Activated CD4-positive, alpha-beta T cell treated with anti-CD3 and anti-CD28 coated beads, Interleukin-2, amount 50 U/mL, for 48 hours (primary cell): Measurements from ENCODE around the gene ABLIM2.

ENCODE experiments used
- DNase-seq, 2 experiments: peaks; one replicate each; pipeline ENCODE4 v3.0.0-alpha.2; 2020

The ABLIM2 gene

DNA sequence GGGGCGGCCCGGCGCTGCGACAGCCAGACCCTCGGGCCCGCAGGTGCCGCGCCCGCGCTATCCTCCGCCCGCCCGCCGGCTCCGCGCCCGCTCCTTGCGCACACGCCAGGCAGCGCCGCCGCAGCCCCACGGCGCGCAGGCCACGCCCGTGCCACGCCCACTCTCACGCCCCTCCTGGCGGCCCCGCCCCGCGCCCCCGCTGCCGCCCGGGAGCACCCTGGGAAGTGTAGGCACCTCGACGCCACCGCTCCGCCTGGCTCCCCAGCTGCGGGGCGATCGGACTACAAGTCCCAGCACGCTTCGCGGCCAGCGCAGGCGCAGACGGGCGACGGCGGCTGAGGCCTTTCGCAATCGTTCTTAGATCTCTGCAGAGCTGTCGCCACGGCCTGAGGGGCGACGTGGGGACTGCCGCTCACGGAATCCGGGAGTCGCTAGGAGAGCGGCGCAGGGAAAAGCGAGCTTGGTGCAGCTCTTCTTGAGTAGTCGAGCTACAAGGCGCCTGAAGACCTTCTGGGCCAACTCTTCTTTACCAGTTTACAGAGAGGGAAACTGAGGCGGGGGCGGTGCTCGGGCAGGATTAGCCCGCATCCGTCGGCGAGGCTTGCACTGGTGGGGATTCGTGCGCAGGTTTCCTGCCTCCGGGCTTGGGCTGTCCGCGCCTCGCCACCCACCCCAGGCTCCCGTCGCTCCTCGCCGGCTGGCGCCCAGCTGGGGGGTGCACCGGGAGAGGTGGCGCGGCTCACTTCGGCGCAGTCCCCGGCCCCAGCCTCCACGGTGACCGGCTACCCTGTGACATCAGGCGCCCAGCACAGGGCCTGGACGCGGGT is at the start of gene ABLIM2:
Gene ABLIM2 (minus strand): TSS at position 104 of the 827 bp plus-strand sequence. CDS start 124 bp downstream, outside the sequence.
- peak; percentile 98 for DNase-seq

- DNase-seq: no peak
Observed at GRCh38 chr4:8207314-8207713, 48.7 kb upstream of the ABLIM2 start.

- DNase-seq: no peak
Observed at GRCh38 chr4:8205749-8206611, 47.4 kb upstream of the ABLIM2 start.

DNA sequence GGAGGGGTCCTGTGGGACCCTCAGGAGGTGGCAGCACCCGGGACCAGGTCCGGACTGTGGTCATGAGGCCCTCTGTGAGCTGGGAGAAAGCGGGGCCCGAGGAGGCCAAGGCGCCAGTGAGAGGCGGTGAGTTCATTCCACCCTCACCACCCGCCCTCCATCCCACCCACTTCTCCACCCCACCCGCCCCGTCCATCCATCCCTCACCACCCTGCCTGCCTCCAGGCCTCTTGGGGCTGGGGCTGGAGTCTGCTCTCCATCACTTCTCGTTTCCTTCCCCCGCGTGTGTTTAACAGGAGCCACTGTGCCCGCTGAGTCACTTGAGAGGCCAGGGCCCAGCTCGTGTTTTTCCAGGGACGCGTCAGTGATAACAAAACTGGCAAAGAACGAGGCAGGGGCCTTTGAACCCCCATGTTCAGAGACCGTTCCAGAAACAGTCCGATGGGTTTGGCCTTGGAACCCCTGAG is 46.7 kb upstream of the ABLIM2 start:
- no peak for DNase-seq

- DNase-seq: no peak
Observed at GRCh38 chr4:8204576-8205227, 46.1 kb upstream of the ABLIM2 start.

DNA sequence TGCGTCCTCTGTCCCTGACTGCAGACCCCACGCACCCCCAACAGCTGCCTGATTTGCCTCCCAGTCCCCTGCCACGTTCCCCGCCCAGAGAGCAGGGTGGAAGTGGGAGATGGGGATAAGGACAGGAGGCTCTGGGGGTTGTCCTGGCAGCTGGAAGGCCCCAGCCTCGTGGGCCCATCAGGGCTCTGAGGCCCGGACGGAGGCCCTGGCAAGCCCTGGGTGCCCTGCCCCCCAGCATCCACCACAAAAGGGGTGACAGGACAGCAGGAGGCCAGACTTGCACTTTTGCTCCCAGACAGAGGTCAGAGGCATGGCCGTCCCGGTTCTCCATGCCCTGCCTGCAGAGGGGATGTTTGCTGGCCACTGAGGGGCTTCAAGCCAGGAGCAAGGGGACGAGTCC is 45.2 kb upstream of the ABLIM2 start:
- DNase-seq: no peak

- DNase-seq: no peak
Observed at GRCh38 chr4:8203052-8203401, 44.4 kb upstream of the ABLIM2 start.

DNA sequence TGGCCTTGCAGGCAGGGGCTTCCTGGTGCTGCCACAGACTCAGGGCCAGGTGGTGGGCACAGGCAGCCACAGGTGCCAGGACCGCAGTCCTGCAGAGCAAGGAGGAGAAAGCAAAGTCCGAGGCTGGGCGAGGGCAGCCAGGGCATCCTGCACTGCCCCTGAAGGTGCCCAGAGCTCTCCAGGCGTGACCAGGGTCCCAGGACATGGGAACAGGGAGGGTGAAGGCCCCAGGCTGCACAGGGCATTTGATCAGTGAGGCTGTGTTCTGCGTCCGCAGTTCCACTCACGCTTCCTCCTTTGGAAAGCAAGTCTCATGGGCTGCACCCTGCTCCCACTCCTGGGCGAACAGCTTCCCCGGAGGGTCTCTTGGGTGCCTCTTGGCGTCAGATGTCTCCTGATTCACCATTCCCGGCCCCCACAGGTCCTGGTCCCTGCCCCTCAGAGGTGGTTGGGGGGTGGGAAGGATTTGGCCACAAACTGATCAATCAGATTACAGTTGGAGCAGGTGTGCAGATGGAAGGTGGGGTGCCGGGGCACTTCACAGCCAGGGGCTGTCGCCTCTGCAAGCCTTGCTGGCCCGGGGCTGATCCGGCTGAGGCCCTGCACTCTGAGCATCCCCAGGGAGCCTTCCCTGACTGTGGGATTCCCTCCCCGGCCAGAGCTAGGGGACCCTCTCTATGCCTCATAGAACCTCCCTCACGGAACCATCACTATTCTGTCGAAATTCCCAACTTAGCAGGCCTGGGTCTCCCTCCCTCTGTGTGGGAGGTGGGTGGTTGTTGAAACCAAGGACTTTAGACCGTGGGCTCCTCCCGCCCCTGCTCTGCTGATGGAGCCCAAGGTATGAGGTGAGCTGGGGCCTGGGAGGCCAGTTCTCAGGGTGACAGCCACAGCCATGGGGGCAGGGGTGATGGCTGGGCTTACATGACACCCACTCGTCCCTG is 43.8 kb upstream of the ABLIM2 start:
- DNase-seq: no peak

GRCh38 chr4:8201321-8201781 is 42.7 kb upstream of the ABLIM2 start:
- DNase-seq: peak; percentile 58 to 66

- peak; percentile 30 to 40 for DNase-seq
Observed at GRCh38 chr4:8200302-8200975, 41.8 kb upstream of the ABLIM2 start.

DNA sequence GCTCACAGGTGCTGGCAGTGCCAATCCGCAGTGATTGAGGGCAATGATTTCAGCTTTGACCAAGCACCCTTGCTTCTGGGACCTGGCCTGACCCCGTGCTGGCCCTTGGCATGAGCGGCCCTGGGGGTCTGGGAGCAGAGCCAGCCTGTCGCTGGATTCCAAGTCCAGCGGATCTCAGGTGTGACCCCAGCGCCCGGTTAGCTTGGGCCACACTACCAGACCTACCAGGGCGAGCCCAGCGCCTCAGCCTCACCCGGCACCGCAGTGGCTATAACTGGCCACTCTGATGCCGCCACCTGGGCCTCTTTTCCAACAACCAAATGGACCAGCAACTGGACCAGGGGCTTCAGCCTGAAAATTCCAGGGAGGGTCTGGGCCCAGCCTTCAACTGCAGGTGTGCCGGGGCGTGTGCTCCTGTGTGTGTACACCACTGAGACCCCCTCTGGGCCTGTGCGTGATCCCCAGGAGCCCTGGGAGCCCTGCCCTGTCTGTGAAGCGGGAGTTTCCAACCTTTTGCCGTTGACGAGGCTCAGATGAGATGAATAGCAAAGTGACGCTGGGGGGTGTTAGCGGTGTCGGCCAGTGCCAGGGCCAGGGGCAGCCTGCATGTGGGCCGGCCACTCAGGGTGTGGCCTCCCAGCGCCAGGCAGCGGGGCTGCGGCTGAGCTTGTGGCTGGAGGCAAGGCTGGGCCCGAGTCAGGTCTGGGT is 41.1 kb upstream of the ABLIM2 start:
- DNase-seq: peak; percentile 16 to 31

GRCh38 chr4:8198906-8199593 is 40.4 kb upstream of the ABLIM2 start, which contains the start of gene SH3TC1:
TSS of gene SH3TC1 (plus strand) at chr4:8199290. CDS start at chr4:8205195, 5,905 bp downstream.
- DNase-seq: peak; percentile 69 to 76

GRCh38 chr4:8198206-8198905 is 39.7 kb upstream of the ABLIM2 start:
- no peak for DNase-seq

DNA sequence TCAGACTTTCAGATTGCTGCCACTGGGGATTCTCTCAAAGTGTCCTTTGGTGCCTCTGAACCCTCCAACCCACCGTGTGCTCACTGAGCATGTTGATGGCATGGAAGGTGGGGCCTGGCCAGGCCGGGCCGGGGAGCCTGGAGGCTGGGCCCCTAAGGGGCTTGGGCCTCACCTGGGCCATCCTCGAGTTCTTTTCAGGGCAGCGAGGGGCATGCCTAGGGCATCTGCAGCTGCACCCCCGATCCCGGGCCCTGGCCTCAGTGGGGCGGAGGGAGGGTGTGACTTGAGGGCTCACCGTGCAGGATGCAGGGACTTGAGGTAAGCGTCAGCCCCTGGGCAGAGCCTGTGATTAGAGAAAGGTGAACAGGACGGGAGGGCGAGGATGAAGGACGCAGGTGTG is 38.9 kb upstream of the ABLIM2 start:
- no peak for DNase-seq

- no peak for DNase-seq
Observed at GRCh38 chr4:8195841-8196458, 37.3 kb upstream of the ABLIM2 start.

DNA sequence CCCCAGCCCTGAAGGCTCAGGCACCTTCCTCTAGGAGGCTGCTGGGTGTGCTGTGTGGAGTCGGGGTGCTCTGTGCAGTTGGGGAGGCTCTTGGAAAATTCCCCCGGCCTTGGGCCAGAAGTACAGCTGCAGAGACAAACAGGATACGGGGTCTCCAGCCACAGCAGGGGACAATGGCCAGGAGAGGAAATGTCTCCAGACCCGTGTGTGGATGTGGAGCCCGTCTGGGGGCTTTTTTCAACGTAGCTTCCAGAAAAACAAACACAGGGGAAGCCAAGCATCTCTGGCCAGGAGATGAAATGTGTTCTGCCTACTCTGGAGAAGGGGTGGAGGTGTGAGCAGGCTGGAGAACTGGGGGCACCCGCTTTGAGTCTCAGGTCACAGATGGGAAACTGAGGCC is 36.8 kb upstream of the ABLIM2 start:
- DNase-seq: no peak

DNA sequence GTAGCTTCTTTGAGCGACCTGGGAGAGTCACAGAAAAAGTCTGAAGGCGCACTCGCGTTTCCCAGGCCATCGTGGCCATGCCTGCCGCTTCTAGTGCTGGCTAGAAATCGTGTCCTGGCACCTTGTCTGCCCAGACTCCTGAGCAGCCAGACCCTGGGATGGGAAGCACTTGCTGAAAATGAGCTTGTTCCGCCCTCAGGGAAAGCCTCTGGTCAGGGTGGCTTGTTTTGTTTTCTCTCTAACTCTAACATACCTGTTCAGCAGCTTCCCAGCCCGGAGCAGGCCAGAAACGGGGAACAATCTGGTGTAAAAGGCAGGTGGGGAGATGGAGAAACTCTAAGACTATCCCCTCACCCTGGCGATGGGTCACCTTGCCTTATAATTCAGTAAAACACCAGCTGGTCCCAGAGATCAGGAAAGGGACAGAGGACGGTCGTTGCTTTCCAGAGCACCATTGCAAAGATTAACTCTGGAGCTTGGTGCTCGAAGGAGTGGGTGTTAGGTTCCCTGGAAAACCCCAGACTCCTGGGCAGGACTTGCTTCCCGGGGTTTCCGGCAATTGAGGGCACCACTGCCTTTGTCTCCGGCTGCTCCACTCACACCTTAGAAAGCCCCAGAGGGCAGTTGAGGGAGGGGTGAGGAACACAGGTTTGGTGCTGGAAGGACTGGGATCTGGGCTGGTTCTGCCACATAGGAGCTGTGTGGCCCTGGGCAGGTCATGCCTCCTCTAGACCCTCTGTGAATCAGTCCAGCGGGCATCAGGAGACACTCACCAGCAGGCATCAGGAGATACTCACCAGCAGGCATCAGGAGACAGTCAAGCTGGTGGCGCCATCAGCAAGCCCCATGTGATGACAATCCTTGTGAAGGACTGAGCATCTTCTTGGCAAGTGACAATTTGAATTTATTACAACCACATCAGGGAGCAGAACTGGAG is 36.0 kb upstream of the ABLIM2 start:
- no peak for DNase-seq
